HG02571 (cell line): ENCODE data around the gene NANP.

Experiments
- ATAC-seq: cut with Tn5 transposase; IDR thresholded peaks from one replicate; pipeline ENCODE4 v1.9.1; 2021; ENCODE audit warnings: mild to moderate bottlenecking, moderate library complexity; ENCODE audit not compliant: unreplicated experiment

Gene NANP

GRCh38 chr20:25571817-25572216 is 52.0 kb downstream of the NANP start:
- no peak for ATAC-seq

- no peak for ATAC-seq
Observed at GRCh38 chr20:25571240-25571639, 52.6 kb downstream of the NANP start.

DNA sequence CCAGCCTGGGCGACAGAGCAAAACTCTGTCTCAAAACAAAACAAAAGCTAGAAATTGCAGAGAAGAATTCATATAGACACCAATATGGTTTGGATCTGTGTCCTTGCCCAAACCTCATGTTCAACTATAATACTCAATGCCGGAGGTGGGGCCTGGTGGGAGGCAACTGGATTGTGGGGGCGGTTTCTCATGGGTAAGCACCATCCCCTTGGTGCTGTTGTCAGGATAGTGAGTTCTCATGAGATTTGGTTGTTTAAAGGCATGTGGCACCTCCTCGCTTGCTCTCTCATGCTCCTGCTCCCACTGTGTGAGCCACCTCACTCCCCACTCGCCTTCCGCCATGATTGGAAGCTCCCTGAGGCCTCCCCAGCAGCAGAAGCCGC is 53.7 kb downstream of the NANP start:
- ATAC-seq, result no peak

GRCh38 chr20:25567286-25567685 is 56.5 kb downstream of the NANP start:
- ATAC-seq, result no peak

- ATAC-seq, result no peak
Observed at GRCh38 chr20:25566821-25567220, 57.0 kb downstream of the NANP start.

DNA sequence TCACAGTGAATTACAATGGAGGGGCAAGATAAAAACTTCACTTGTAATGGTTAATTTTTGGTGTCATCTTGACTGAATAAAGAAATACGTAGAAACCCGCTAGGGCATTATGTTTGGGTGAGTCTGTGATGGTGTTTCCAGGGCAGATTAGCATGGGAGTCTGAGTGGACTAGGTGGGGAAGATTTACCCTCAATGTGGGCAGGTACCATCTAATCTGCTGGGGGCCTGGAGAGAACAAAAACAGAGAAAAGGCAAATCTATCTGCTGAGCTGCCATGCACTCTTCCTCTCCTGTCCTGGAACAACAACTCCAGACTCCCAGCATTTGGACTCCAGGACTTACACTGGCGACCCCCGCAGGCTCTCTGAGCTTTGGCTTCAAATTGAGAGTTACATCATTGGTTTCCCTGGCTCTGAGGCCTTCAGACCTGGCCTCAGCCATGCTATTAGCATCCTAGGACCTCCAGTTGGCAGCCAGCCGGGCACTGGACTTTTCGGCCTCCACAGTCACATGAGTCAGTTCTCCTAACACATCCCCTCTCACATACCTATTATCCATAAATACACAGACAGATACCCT is 58.1 kb downstream of the NANP start:
- ATAC-seq, result no peak

- ATAC-seq, result no peak
Observed at GRCh38 chr20:25563876-25564275, 59.9 kb downstream of the NANP start.

DNA sequence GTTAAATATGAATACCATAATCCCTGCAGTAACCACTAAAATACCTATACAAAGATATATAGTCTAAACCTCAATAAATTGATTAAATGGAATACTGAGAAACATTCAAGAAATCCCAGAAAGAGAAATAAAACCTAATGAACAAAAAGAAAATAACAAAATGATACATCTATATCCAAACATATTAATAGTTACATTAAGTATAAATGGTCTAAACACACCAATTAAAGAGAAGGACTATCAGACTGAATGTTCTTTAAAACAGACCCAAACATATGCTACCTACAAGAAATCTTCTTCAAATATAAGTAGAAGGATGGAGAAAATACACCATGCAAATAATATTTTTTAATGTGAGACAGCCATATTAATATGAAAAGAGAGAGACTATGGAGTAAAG is 60.5 kb downstream of the NANP start:
- no peak for ATAC-seq
